ENCODE data around the gene PAPPA.

PAPPA gene

DNA sequence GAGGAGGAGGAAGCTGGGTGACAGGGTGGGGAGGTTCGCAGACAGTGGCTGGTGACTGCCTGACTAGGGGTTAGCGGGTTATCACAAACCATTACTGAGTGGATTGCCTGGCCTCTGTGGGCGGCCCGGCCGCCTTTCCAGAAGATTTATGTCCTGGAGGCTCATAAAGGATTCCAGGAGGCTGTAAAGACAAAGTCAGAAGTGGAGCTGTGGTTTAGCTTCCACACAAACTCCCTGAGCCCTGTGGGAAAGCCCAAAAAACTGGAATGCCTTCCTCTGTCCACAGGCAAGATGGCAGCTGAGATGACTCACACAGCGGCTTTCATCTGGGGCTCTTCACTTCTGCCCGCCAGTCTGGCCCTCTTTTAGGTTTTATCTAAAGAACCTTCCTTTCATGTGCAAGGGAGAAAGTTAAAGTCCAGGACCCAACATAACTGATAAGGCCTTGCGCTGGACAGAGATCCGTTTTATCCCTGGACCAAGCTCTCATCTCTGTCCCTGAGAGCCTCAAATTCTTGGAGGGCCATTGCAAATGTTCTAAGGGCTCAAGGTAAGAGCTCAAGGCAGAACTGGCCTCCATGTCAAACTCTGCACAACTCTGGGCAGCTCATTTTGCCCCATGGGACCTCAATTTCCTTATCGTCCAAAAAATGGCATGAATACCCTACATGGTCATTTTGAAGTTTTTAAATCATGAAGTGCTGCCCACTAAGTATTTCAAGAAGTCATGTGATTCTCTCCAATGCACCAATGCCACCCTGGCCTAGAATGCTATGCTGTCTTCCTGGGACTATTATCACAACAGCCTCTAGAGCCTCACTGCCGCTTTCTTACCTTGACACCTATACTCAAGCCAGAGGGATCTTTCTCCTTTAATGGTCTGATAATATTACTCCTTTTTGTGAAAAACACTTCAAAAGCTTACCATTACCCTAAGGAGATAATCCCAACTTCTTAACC, 284.1 kb downstream of the PAPPA start:
- DNase-seq = no peak

DNA sequence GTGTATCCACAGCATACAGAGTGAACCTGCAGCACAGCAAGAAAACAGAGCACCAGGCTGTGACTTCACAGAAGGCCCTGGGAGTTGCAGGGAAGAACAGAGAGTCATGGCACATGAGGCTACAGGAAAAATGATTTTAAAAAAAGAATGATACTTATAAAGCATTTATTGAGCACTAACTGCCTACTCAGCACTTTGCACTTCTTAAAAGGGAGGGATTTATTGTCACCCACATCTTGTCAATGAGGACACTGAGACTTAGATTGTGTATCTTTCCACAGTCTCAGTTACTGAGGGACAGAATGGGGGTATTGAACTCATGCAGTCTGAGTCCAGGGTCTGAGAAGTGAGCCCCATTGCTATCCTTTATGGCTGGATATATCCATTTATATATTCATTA, 288.9 kb downstream of the PAPPA start:
- no peak for DNase-seq

DNA sequence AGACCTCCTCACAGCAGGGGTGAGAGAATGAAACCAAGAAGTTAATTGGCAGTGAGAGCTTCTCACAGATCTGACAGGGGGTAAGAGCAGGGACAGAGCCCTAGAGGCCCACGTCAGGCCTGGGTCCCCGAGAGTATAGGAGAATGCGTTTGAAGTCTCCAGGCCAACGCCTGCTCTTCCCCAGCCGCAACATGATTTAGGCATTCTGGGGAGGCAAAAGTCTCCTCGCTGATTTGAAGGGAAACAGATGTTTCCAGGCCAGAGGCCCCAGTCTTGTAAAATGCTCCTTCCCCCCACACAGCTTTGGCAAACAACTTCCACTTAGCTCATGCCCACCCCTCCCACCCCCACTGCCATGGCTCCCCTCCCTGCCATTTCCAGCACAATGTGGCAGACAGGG, 294.3 kb downstream of the PAPPA start:
- DNase-seq = no peak

DNA sequence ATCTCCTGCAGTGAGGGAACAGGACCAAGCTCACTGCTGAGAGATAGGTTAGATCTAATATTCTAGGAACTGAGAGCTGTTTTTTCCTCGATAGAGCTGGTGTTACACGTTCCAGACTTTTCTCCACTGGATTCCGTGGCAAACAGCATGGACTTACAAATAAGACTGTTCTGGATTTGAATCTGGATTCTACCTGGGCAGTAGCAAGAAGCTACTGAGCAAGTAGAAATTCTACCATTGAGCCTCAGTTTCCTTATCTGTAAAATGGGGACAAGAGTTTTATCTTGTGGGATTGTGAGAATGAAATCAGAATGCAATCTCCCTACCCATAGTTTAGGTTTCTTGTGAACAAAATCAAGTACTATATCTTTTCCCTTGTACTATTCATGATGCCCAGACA, 294.8 kb downstream of the PAPPA start:
- DNase-seq = no peak

DNA sequence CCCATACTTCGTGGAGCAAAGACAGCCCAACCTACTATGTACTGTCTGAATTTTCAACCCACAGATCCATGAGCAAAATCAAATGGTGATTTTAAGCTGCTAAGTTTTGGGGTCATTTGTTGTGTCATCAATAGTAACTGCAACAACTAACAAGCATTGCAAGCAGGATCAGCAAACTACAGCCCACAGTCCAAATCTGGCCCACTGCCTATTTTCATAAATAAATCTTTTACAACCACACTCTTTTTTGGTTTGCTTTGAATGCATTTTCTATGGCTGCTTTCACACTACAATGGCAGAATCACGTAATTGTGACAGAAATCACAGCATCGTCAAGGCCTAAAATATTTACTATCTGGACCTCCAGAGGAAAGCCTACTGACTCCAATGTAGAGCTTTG, 296.4 kb downstream of the PAPPA start:
- no peak for DNase-seq

DNA sequence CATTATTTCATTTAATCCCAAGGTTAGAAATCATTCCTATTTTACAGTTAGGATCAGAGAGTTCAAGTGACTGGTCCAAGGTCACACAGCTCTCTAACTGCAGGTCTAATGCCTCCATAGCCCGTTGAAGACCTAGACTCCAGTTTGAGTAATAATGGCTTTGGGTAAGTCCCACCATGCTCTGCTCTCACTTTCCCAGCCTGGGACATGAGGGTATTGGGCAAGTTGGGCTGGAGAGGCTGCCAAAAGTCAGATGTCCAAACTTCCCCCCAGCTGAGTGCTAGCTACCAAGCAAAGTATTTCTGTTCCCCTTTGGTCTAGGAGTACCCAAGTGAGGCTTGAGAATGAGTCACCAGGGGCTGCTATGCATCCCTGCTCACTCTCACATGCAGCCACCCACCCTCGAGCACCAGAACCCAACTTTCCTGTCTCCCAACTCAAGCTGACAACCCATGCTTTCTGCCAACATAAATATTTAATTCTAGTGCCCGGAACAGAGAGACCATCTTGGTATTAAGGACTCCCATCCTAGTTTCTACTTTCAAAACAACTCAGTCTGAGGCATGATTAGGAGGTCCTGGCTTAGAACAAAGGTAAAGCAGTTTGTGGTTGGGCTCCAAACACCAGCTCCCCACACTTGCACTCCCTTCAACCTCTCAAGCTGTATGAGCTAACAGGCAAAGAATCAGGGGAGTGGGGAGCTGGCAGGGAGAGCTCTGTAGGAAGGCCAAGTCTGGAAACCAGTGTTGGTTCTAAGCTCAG, 297.0 kb downstream of the PAPPA start:
- DNase-seq = no peak

DNA sequence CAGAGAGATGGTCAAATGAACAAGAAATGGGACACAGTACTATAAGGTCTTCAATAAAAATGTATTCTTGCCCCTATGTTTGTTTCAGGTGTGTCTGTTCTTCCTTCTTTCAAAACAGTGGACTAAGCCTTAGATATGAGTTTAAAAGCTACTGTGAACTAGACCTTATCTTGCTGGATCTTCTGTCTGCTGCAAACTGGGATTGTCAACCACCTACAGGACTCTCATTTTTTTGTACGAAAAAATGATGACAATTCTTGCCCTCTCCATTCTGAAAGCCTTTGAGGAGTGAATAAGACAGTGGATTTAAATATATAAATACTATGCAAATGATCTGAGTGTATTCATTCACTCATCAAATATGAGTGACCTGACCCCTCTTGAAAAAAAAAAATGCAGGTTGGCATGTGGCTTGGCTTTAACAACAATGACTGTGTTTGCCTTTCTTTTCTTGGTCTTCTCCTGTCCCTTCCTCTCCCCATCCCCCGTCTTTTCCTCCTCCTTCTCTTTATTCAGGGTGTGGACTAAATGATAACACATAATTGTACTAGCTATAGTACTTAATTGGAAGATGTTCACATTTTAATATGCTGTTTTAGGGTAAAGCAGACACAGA, 298.0 kb downstream of the PAPPA start:
- no peak for DNase-seq

Data from activated gamma-delta T cell treated with Interleukin-2 at 50 U/mL for 16 hours (primary cell).